K562 (cell line): ENCODE data around the gene PPP1R16B. TPM values are rescaled to one million over a fixed set of nuclear protein-coding genes. Genes with fewer than 3 reads are reported as not detected.

Source experiments
- ATAC-seq: fragments of 200-7000 bp; cut with Tn5 transposase; 3 replicates; pipeline ENCODE4 v1.9.1; 2020; ENCODE audit warnings: moderate library complexity
- BruUV-seq: library from RNA; stranded (reverse); fragments of 400-500 nt; replicated peaks from 2 replicates; lab custom pipeline; 2021; lab: Mats Ljungman, UMichigan
- CTCF ChIA-PET: fragments of 300-600 bp; formaldehyde crosslinking; extraction: SDS; loops from one replicate; lab custom pipeline; 2021; ENCODE audit warnings: low intra/inter-chr PET ratio; lab: Yijun Ruan, JAX
- POLR2A ChIA-PET: fragments of 300-600, 350-650 bp; sonication (Branson Sonifier 250); formaldehyde crosslinking; extraction: SDS; loops from one replicate; lab custom pipeline; 2021; ENCODE audit warnings: antibody characterized with exemption, inconsistent platforms; lab: Yijun Ruan, JAX
- DNase-seq, 4 experiments: peaks; one replicate each; pipeline versions ENCODE4 v3.0.0 to v3.0.0-alpha.2; 2011 to 2018; ENCODE audit warnings: low spot score in 3 of 4, mixed read lengths in 3 of 4; ENCODE audit errors: extremely low read depth in 1 of 4
- FAIRE-seq: peaks from 2 replicates; lab custom pipeline; 2011; peaks lifted over from hg19 to GRCh38; lab: Jason Lieb, UNC
- H2AFZ ChIP-seq: 2 replicates; pipeline ENCODE4 v1.6.0; 2011; ENCODE audit warnings: low read depth, low read length, control low read depth, inconsistent platforms
- H3K27ac ChIP-seq: fragments of 200-600 bp; 3 replicates; pipeline ENCODE4 v1.8.0; 2011; ENCODE audit warnings: low read depth, mild to moderate bottlenecking, control low read depth, inconsistent platforms, low read length, moderate library complexity, mixed read lengths; ENCODE audit errors: extremely low read depth
- H3K27me3 ChIP-seq, 2 experiments: fragments of 300-600 bp in 1 of 2; 2 replicates in 1 of 2; 3 replicates in 1 of 2; pipeline versions ENCODE4 v1.6.0 to v1.8.0; 2011; ENCODE audit warnings: inconsistent platforms in 2 of 2, low read length in 2 of 2, mild to moderate bottlenecking in 1 of 2, mixed read lengths in 1 of 2, moderate library complexity in 1 of 2; ENCODE audit not compliant: control insufficient read depth in 2 of 2, insufficient read depth in 2 of 2
- H3K36me3 ChIP-seq: fragments of 300-600 bp; 3 replicates; pipeline ENCODE4 v1.8.0; 2011; ENCODE audit warnings: mild to moderate bottlenecking, low read length, inconsistent platforms; ENCODE audit not compliant: control insufficient read depth, insufficient read depth
- H3K4me1 ChIP-seq, 2 experiments: fragments of 200-600 bp in 1 of 2; replicated peaks in 1 of 2; 2 replicates in 1 of 2; 3 replicates in 1 of 2; pipeline versions ENCODE4 v1.5.1 to v1.8.0; 2011; ENCODE audit warnings: inconsistent platforms in 2 of 2, low read length in 2 of 2, mild to moderate bottlenecking in 1 of 2, mixed read lengths in 1 of 2, moderate library complexity in 1 of 2; ENCODE audit not compliant: control insufficient read depth in 2 of 2, insufficient read depth in 2 of 2
- H3K4me2 ChIP-seq: 2 replicates; pipeline ENCODE4 v1.6.1; 2011; ENCODE audit warnings: low read length, control low read depth, inconsistent platforms, mixed read lengths; ENCODE audit not compliant: insufficient read depth
- H3K4me3 ChIP-seq: fragments of 200-600 bp; sonication (generic), shearing (Covaris generic); 2 replicates; pipeline ENCODE4 v1.5.1; 2016; ENCODE audit warnings: control low read depth, inconsistent platforms
- H3K79me2 ChIP-seq: fragments of 200-600 bp; 3 replicates; pipeline ENCODE4 v1.8.0; 2011; ENCODE audit warnings: low read length, inconsistent platforms; ENCODE audit not compliant: control insufficient read depth, insufficient read depth
- H3K9ac ChIP-seq, 2 experiments: 2 replicates each; pipeline versions ENCODE4 v1.6.0 to v1.6.1; 2011; ENCODE audit warnings: low read depth in 2 of 2, low read length in 2 of 2, control low read depth in 1 of 2, inconsistent platforms in 1 of 2, mild to moderate bottlenecking in 1 of 2, mixed read lengths in 1 of 2; ENCODE audit not compliant: insufficient read depth in 1 of 2
- H3K9me1 ChIP-seq: one replicate; pipeline ENCODE4 v1.6.0; 2011; ENCODE audit warnings: inconsistent platforms, mild to moderate bottlenecking, low read length, moderate library complexity; ENCODE audit not compliant: control insufficient read depth, insufficient read depth
- H3K9me3 ChIP-seq: replicated peaks from 2 replicates; pipeline ENCODE4 v1.5.1; 2011; ENCODE audit warnings: low read depth, low read length, inconsistent platforms; ENCODE audit not compliant: control insufficient read depth, insufficient read depth
- H4K20me1 ChIP-seq: replicated peaks from 2 replicates; pipeline ENCODE4 v1.6.1; 2011; ENCODE audit warnings: low read length, inconsistent platforms, mixed read lengths; ENCODE audit not compliant: control insufficient read depth, insufficient read depth
- CHD4 ChIP-seq: fragments of 200-600 bp; sonication (generic); IDR thresholded peaks from 3 replicates; pipeline ENCODE4 v1.6.1; 2012; ENCODE audit warnings: low read depth, mild to moderate bottlenecking, mixed read lengths, low read length, inconsistent platforms; ENCODE audit not compliant: insufficient read depth, insufficient replicate concordance, poor library complexity, severe bottlenecking
- FOSL1 ChIP-seq: fragments of 200-800 bp; sonication (Bioruptor generic); conservative IDR thresholded peaks from 2 replicates; pipeline ENCODE4 v1.6.1; 2016; ENCODE audit warnings: missing genetic modification characterization, missing compliant biosample characterization
- FOXM1 ChIP-seq, 2 experiments: fragments of 450-650 bp in 1 of 2; sonication (generic) in 1 of 2; formaldehyde crosslinking in 1 of 2; IDR thresholded peaks; 2 replicates each; pipeline versions ENCODE4 v1.6.1 to v1.9.0; 2017 to 2022; ENCODE audit warnings: low read depth in 2 of 2, mild to moderate bottlenecking in 2 of 2, missing genetic modification reagents in 1 of 2, moderate library complexity in 1 of 2
- MAFK ChIP-seq: IDR thresholded peaks from 2 replicates; pipeline ENCODE4 v1.6.1; 2011; ENCODE audit warnings: low read length, improper control_type of control experiment
- ZKSCAN1 ChIP-seq: fragments of 150-350 bp; IDR thresholded peaks from 2 replicates; pipeline ENCODE4 v1.6.1; 2016; ENCODE audit warnings: low read depth, low read length
- ZNF3 ChIP-seq: fragments of 250-450 bp; sonication (Bioruptor Pico); IDR thresholded peaks from 2 replicates; pipeline ENCODE4 v1.5.0; 2021; ENCODE audit warnings: mild to moderate bottlenecking, moderate library complexity
- ZNF740 ChIP-seq, 3 experiments: fragments of 200-800 bp in 1 of 3; sonication (Bioruptor generic) in 1 of 3; sonication (generic) in 1 of 3; formaldehyde crosslinking in 1 of 3; IDR thresholded peaks; 2 replicates each; pipeline versions ENCODE4 v1.6.1 to v1.8.0; 2016 to 2022; ENCODE audit warnings: mild to moderate bottlenecking in 2 of 3, missing compliant biosample characterization in 2 of 3, missing genetic modification characterization in 2 of 3, missing genetic modification reagents in 1 of 3
- WGBS: fragments of 100-300 bp; shearing (Covaris generic); methylation state at CpG from one replicate; pipeline ENCODE4 v1.1.6; 2016; ENCODE audit warnings: low coverage, mixed read lengths; ENCODE audit not compliant: insufficient coverage; ENCODE audit errors: missing lambda C conversion rate; 5-methylcytosine and 5-hydroxymethylcytosine counted together
- in situ Hi-C: fragments of 300-500 bp; cut with MboI; formaldehyde crosslinking; loops from 4 replicates; pipeline ENCODE4 v1.15.0; 2018; ENCODE audit warnings: inconsistent platforms, mixed read lengths
- intact Hi-C: fragments of 100-400 bp; cut with micrococcal nuclease; formaldehyde crosslinking; loops from 2 replicates; pipeline ENCODE4 v1.14.2; 2022
- polyA plus RNA-seq, 8 experiments: library from polyadenylated mRNA; depleted of rRNA in 4 of 8; stranded (reverse) in 5 of 8; unstranded in 3 of 8; fragments of >200 nt; fragmentation: Nextera tagmentation in 2 of 8; fragmentation: Illumina TruSeq in 1 of 8; extraction: Ambion mirVana in 2 of 8; extraction: Trizol in 1 of 8; gene quantifications; 2 replicates each; pipeline versions ENCODE4 v1.2.1 to v1.2.3, GENCODE V29; 2011 to 2014; ENCODE audit warnings: inconsistent platforms in 1 of 8, missing spikeins in 1 of 8
- total RNA-seq, 7 experiments: library from RNA; depleted of rRNA in 6 of 7; stranded (reverse); fragments of >200 nt in 6 of 7; fragmentation: Illumina TruSeq in 2 of 7; extraction: Trizol in 2 of 7; gene quantifications; 2 replicates each; pipeline versions ENCODE4 v1.2.1 to v1.2.3, GENCODE V29; 2011 to 2021; ENCODE audit warnings: low replicate concordance in 1 of 7

The PPP1R16B gene
- total and polyA plus RNA-seq, 9 of the 15 experiments (the other 6 are each of a cell fraction or from before 2014, with no cell fraction given), result 1.5 to 11.5 (median 6.8) TPM

GRCh38 chr20:38919683-38920082 lies 114.2 kb downstream of the PPP1R16B start:
- no peak overlapping the region for H3K4me2 ChIP-seq
- intact Hi-C loops (no loop called here), in situ Hi-C loops (no loop called here)
- no peaks in the 10 kb centered on the region for H4K20me1 ChIP-seq
- WGBS, result 41% methylated on average over 7 of the region's 7 CpGs
- H3K9ac ChIP-seq, result no peak overlapping the region
- H3K79me2 ChIP-seq, result no peaks in the 10 kb centered on the region
- H3K27me3 ChIP-seq, result peaks cover 0 to 16% of the 10 kb centered on the region in 2 experiments; a peak in 2 of 5 replicates
- H3K9me3 ChIP-seq, result no peaks in the 10 kb centered on the region
- no peak for DNase-seq
- BruUV-seq, result no TSS peak
- no peak for ATAC-seq
- FAIRE-seq, result no peak
- no peak overlapping the region for H3K4me3 ChIP-seq
- TF ChIP-seq FOSL1 (tag), result no peak
- no peak for TF ChIP-seq ZNF3 (CRISPR knock-in tag)
- TF ChIP-seq ZNF740 (CRISPR knock-in tag; IDR thresholded peaks at IDR 0.05), result no peak
- no peak for TF ChIP-seq ZNF740 (tag; IDR thresholded peaks at IDR 0.05)
- TF ChIP-seq CHD4, result no peak
- no peak for TF ChIP-seq FOXM1 (IDR thresholded peaks at IDR 0.05; ENCODE audit: low read depth)
- no peak for TF ChIP-seq FOXM1 (CRISPR knock-in tag; IDR thresholded peaks at IDR 0.05; ENCODE audit: low read depth)
- no peak for TF ChIP-seq ZKSCAN1
- TF ChIP-seq MAFK, result no peak
- no peaks in the 10 kb centered on the region; a peak in 1 of 5 replicates for H3K4me1 ChIP-seq
- H3K9me1 ChIP-seq, result no peaks in the 10 kb centered on the region
- H3K36me3 ChIP-seq, result no peaks in the 10 kb centered on the region
- ChIA-PET CTCF (no interaction called here), POLR2A (interaction anchor here (0.5 to 1.6 kb wide), 3 partner anchors 9 to 71 kb away, joined by 3 to 4 read pairs (median 3); no protein-coding TSS in a partner anchor)
- no peak overlapping the region for H2AFZ ChIP-seq
- H3K27ac ChIP-seq, result no peak overlapping the region
